HEK293T (cell line): ENCODE results near the gene AOPEP.

Experiments used
- CTCF ChIA-PET: fragments of 350-600 bp; formaldehyde crosslinking; extraction: SDS; loops from one replicate; lab custom pipeline; 2021; ENCODE audit warnings: antibody characterized with exemption, inconsistent platforms; lab: Yijun Ruan, JAX
- POLR2A ChIA-PET: fragments of 350-600 bp; formaldehyde crosslinking; extraction: SDS; loops from one replicate; lab custom pipeline; 2020; ENCODE audit warnings: antibody characterized with exemption, inconsistent platforms; lab: Yijun Ruan, JAX
- DNase-seq: peaks from one replicate; pipeline ENCODE4 v3.0.0; 2012; ENCODE audit warnings: mixed read lengths; ENCODE audit errors: extremely low spot score
- ARNT ChIP-seq: fragments of 450-650 bp; IDR thresholded peaks from 2 replicates; pipeline ENCODE4 v1.6.1; 2017; ENCODE audit warnings: mild to moderate bottlenecking
- BHLHE40 ChIP-seq: fragments of 450-650 bp; IDR thresholded peaks from 2 replicates; pipeline ENCODE4 v1.6.1; 2016; ENCODE audit warnings: mild to moderate bottlenecking, moderate library complexity, borderline replicate concordance
- CTBP1 ChIP-seq: fragments of 450-650 bp; IDR thresholded peaks from 2 replicates; pipeline ENCODE4 v1.6.1; 2016; ENCODE audit warnings: borderline replicate concordance
- ELF4 ChIP-seq: fragments of 450-650 bp; IDR thresholded peaks from 2 replicates; pipeline ENCODE4 v1.6.1; 2017; ENCODE audit warnings: antibody characterized with exemption
- FOXA1 ChIP-seq: fragments of 450-650 bp; IDR thresholded peaks from 2 replicates; pipeline ENCODE4 v1.6.1; 2016; ENCODE audit warnings: mild to moderate bottlenecking
- FOXK2 ChIP-seq: fragments of 450-650 bp; IDR thresholded peaks from 2 replicates; pipeline ENCODE4 v1.6.1; 2016; ENCODE audit warnings: mild to moderate bottlenecking
- FOXM1 ChIP-seq: fragments of 450-650 bp; IDR thresholded peaks from 2 replicates; pipeline ENCODE4 v1.6.1; 2017; ENCODE audit warnings: mild to moderate bottlenecking, borderline replicate concordance
- HDGF ChIP-seq: fragments of 450-650 bp; IDR thresholded peaks from 2 replicates; pipeline ENCODE4 v1.6.1; 2017; ENCODE audit warnings: antibody characterized with exemption, borderline replicate concordance
- L3MBTL2 ChIP-seq: fragments of 450-650 bp; conservative IDR thresholded peaks from 2 replicates; pipeline ENCODE4 v1.6.1; 2016; ENCODE audit warnings: mild to moderate bottlenecking
- LEF1 ChIP-seq: fragments of 450-650 bp; IDR thresholded peaks from 2 replicates; pipeline ENCODE4 v1.6.1; 2017; ENCODE audit warnings: mild to moderate bottlenecking, borderline replicate concordance
- NFRKB ChIP-seq: fragments of 450-650 bp; IDR thresholded peaks from 2 replicates; pipeline ENCODE4 v1.6.1; 2016; ENCODE audit warnings: mild to moderate bottlenecking, moderate library complexity
- PKNOX1 ChIP-seq: fragments of 450-650 bp; IDR thresholded peaks from 2 replicates; pipeline ENCODE4 v1.6.1; 2016
- SP1 ChIP-seq: fragments of 450-650 bp; IDR thresholded peaks from 2 replicates; pipeline ENCODE4 v1.6.1; 2017
- SUZ12 ChIP-seq: fragments of 450-650 bp; IDR thresholded peaks from 2 replicates; pipeline ENCODE4 v1.6.1; 2016; ENCODE audit warnings: mild to moderate bottlenecking
- TARDBP ChIP-seq: fragments of 450-650 bp; IDR thresholded peaks from 2 replicates; pipeline ENCODE4 v1.6.1; 2016
- ZNF384 ChIP-seq: fragments of 450-650 bp; IDR thresholded peaks from 2 replicates; pipeline ENCODE4 v1.6.1; 2016

Gene AOPEP

DNA sequence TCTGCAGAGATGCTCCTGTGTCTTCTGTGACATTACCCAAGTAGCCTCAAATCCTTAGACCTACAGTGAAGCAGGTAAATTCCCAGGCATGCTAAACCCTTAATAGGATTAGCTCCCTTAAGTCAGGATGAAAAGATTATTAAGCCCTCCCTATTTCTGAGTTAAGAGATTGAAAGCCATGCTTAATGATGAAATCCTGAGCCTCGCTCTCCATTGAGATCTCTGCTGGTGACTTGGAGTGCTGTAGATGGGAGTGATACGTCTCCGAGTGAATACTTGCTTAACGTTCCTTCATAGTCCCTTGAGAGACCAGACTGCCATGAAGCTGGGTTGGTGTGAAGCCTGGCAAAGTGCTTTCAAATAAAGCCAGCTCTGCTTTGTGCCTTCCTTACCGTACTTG lies 34.2 kb downstream of the AOPEP start:
- POLR2A ChIA-PET, result no interaction called here
- CTCF ChIA-PET, result no interaction called here
- TF ChIP-seq FOXA1, result no peak
- TF ChIP-seq ARNT, result no peak
- no peak for TF ChIP-seq SP1
- DNase-seq, result no peak

- POLR2A ChIA-PET, result no interaction called here
- no peak for DNase-seq
- CTCF ChIA-PET, result no interaction called here
- TF ChIP-seq SUZ12 (no peak), FOXK2 (no peak), FOXM1 (no peak), BHLHE40 (no peak), SP1 (no peak), LEF1 (no peak), ZNF384 (no peak), FOXA1 (no peak), NFRKB (no peak), L3MBTL2 (no peak), PKNOX1 (no peak), CTBP1 (no peak), ELF4 (no peak), HDGF (no peak), ARNT (no peak), TARDBP (no peak)
These were observed 35.0 kb downstream of the AOPEP start for GRCh38 chr9:94761481-94761880.

DNA sequence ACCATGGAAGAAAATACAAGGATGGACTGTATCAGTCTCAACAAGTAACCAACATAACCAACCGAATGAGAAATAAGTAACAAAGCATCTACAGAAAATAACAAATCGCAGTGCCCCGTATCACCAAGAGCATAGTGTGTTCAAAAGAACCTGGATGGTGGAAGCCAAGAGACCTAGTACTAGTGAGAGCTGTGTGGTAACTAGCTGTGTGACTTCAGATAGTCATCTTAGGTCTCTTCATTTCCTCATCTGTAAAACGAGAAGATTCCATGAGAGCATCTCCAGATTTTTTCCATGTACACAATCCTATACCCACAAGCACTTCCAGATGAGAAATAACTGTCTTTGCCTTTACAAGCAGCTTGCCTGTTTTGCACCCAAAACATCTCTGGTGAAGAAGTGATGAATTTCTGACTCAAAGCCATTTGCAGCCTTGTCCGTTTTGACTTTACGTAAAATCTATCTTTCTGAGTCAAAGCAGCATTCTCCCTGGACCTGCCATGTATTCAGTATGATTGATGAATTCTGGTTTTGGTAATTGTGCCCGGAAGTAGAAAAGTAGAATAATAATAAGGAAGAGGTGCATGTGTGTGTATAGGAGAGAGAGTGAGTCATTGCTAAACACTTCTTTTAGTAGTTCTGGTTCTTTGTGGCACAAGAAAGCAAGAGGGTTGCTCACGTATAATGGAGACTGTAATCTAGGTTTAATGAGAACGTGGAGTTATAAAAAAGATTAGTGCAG lies 41.0 kb downstream of the AOPEP start:
- no peak for DNase-seq
- CTCF ChIA-PET, result no interaction called here
- TF ChIP-seq ARNT (no peak), HDGF (no peak), LEF1 (no peak), FOXM1 (no peak), L3MBTL2 (no peak), SP1 (no peak)
- POLR2A ChIA-PET, result no interaction called here

DNA sequence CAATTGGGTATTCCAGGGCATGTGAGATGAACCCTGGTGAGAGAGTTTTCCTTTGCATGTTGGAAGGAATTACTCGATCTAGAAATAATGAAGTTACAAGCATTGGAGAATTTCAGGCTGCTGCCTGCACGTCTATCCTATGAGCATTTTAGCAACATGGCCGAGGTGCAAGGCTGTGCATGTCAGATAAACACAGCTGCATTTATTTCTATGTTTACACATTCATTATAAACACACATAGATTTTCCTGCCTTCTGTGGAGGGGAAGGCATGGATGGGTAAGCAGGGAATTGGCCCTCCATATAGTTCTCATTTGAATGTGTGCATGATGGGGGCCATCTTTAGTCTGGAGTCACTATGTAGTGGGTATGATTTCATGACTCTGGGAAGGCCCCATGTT lies 42.3 kb downstream of the AOPEP start:
- TF ChIP-seq FOXK2, result no peak
- TF ChIP-seq CTBP1, result no peak
- TF ChIP-seq LEF1, result no peak
- no peak for TF ChIP-seq FOXA1
- TF ChIP-seq NFRKB, result no peak
- TF ChIP-seq TARDBP, result no peak
- no peak for TF ChIP-seq SP1
- TF ChIP-seq ELF4, result no peak
- no peak for TF ChIP-seq BHLHE40
- TF ChIP-seq ARNT, result no peak
- TF ChIP-seq L3MBTL2, result no peak
- no peak for TF ChIP-seq ZNF384
- no peak for TF ChIP-seq HDGF
- ChIA-PET CTCF (no interaction called here), POLR2A (no interaction called here)
- DNase-seq, result no peak

DNA sequence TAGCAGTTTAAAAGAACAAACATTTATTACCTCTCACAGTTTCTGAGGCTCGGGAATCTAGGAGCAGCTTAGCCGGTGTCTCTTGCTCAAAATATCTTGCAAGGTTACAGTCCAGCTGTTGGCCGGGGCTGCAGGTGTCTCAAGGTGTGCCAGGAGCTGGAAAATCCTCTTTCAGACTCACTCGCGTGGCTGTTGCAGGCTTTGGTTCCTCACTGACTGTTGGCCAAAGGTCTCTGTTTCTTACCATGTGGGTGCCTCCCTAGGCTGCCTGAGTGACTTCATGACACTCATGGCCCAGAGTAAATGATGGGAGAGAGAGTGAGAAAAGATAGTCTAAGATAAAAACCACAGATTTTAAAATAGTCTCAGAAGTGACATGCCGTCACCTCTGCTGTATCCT lies 43.8 kb downstream of the AOPEP start:
- ChIA-PET CTCF (no interaction called here), POLR2A (no interaction called here)
- TF ChIP-seq PKNOX1 (no peak), LEF1 (no peak), SP1 (no peak), L3MBTL2 (no peak), CTBP1 (no peak), TARDBP (no peak), FOXM1 (no peak), HDGF (no peak), ELF4 (no peak), BHLHE40 (no peak), SUZ12 (no peak), FOXK2 (no peak), ARNT (no peak), ZNF384 (no peak), FOXA1 (no peak), NFRKB (no peak)
- DNase-seq, result no peak

GRCh38 chr9:94771096-94771495 lies 44.6 kb downstream of the AOPEP start:
- POLR2A ChIA-PET, result no interaction called here
- TF ChIP-seq ELF4 (no peak), SUZ12 (no peak), L3MBTL2 (no peak), NFRKB (no peak), CTBP1 (no peak), FOXA1 (no peak), FOXM1 (no peak), TARDBP (no peak), ZNF384 (no peak), ARNT (no peak), HDGF (no peak), BHLHE40 (no peak), FOXK2 (no peak), PKNOX1 (no peak), SP1 (no peak)
- DNase-seq, result no peak
- CTCF ChIA-PET, result interaction anchor here (0.7 kb wide), 1 partner anchor 11 kb away, joined by 3 read pairs; no protein-coding TSS in a partner anchor
